NOMO-1 treated with dmso at 0.1 percent for 144 hours (cell line): Measurements from ENCODE around the gene ADGRV1.
"Not testable (repeated sequence)": the region's sequence is repeated elsewhere in the genome, so short reads cannot be mapped to it uniquely, and the experiment has no call there.

Experiments
- DNase-seq: peaks from one replicate; lab custom pipeline; 2025; ENCODE audit not compliant: unreplicated experiment; lab: John Stamatoyannopoulos, UW

The ADGRV1 gene

DNA sequence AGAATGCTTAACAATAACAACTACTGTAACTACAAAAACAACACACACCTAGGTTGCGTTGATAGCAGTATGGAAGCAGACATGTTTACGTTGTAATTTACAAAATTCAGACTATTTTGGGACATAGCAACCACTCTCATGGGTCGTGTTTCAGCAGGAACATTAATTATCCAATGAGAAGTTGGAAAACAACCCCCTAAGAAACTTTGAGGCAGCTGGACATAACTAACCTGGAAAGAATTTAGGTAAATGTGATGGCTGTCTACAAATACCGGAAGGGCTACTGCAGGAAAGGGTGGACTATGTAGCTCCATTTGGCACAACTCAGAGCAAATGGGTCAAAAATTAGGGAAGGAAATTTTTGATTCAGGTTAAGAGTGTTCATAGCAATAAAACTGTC, 409.3 kb downstream of the ADGRV1 start:
- DNase-seq, result no peak

DNA sequence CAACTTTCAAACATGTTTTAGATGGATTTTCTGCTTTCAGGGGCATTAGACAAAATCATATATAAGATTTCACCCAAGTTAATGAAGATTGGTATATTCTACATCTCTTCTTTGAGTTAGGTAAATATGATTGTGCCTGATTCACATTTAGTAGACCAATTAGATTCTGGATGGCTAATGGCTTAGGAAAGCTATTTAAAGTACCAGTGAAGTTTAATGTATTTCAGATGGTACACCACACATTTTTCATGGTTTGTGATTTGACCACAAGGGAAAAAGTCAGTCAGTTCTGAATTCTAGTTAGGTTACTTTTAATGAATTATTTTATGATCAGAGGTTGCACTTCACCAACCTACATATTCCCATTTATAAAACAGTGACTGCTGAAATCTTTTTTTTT, 409.7 kb downstream of the ADGRV1 start:
- DNase-seq, result no peak

DNA sequence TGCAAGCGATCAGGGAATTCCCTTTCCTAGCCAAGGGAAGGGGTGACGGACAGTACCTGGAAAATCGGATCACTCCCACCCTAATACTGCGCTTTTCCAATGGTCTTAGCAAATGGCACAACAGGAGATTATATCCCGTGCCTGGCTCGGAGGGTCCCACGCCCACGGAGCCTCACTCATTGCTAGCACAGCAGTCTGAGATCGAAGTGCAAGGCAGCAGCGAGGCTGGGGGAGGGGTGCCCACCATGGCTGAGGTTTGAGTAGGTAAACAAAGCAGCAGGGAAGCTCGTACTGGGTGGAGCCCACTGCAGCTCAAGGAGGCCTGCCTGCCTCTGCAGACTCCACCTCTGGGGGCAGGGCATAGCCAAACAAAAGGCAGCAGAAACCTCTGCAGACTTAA, 411.3 kb downstream of the ADGRV1 start:
- not testable (repeated sequence) for DNase-seq

DNA sequence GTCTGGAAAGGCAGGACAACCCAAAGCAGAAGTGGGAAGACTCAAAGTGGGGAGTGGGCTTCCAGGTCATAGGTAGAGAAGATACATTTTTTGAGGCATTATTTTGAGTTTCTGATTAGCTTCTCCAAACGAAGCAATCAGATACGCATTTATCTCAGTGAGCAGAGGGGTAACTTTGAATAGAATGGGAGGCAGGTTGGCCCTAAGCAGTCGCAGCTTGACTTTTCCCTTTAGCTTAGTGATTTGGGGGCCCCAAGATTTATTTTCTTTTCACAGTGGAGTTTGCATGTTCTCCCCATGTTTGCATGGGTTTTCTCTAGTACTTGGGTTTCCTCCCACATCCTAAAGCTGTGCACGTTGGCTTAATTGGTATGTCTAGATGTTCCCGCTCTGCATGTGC, 422.6 kb downstream of the ADGRV1 start:
- no peak for DNase-seq

DNA sequence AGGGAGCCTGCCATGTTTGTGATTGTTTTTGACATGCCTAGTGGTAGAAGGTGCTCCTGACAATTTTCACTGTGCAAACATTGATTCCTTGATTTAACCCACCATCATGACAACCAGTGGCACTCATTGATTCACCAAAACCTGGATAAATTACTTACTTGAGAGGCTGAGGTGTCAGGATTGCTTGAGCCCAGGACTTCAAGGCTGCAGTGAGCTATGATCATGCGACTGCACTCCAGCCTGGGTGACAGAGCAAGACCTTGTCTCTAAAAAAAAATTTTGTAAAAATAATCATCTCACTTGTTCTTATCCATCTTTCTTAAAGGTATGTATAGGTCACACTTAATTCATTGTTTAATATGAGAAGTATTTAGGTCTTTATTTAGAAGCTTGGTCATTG, 423.2 kb downstream of the ADGRV1 start:
- no peak for DNase-seq

DNA sequence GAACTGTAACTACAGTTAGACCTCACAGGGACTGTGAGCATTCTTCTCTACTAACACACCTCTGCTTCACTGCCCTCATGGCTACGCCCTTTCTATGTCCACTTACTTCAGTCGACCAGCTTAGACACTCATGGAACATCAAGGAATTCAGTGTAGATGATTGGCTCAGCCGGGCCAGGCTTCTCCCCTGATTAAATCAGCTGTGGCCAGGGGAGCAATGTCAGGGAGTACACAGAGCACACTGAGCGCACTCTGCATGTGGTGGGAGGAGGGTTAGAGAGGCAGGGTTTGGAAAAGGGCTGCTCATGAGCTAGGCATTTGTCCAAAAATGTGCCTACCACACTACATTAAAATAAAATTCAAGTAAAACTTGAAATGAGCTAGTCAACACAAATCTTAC, 424.0 kb downstream of the ADGRV1 start:
- DNase-seq, result no peak

DNA sequence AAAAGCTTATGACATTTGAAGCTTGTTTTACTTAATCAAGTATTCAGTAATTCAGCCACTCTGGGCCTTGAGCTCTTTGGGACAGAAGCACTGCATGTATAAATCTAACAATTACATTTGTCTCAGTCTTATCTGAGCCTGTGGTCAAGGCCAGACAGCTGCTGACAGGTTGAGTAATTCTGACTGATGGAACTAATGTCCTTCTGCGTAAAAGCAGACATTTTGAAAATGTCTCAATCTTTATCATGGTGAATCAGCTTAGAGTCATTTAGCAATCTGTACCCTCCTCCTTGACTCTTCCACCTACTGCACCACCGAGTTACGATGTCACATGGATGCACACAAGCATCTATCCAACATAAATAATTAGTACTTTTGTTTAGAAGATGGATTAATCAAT, 424.6 kb downstream of the ADGRV1 start:
- DNase-seq, result peak; percentile 48

DNA sequence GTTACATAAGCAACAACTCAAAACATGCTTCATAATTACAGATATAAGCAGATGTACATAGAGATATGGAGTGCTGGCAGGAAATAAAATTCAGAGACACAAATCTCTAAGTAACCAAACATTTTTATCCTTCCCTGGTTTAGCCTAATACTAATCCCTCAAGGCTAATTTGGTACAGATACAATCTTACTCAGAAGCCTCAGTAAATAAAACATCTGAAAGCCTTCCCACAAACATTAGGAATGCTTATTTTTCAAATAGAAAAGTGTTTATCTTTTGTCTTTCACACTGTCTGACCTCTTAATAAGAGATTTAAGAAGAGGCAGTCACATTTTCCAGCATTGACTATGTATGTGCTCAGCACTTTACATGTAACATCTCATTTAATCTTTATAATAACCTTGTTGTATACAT, 425.1 kb downstream of the ADGRV1 start:
- DNase-seq, result no peak

DNA sequence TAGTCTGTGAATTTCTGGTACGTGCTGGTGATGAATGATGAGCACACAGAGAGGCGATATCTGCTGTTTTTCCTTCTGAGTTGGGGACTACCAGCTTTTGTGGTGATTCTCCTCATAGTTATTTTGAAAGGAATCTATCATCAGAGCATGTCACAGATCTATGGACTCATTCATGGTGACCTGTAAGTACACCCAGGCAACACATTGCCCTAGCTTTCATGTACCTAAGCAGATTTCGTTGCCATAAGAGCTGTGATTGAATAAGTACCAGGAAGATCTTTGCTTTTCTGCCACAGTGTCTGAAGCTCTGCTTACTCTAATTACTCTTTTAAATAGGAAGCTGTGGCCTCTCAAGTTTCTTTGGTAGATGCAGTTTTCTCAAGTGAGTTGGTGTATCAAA, 426.7 kb downstream of the ADGRV1 start:
- DNase-seq, result no peak

DNA sequence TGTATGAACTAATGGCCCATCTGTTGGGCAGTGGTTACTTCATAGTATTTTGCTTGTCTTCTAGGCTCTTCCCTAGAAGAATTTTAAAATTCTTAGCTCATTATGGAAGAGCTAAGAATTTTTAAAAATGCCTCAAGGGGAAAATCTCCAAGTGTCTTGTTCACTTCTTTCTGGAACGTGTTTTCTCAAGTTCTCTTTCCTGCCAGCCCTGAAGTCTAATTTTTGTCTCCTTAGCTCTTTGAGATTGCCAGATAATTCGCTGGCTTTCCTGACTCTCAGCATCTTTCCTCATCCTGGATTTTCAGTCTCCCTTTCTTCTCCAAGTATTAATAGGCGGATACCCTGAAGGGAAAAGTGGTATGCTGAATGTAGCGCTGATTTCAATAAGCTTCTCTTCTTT, 429.1 kb downstream of the ADGRV1 start:
- no peak for DNase-seq

DNA sequence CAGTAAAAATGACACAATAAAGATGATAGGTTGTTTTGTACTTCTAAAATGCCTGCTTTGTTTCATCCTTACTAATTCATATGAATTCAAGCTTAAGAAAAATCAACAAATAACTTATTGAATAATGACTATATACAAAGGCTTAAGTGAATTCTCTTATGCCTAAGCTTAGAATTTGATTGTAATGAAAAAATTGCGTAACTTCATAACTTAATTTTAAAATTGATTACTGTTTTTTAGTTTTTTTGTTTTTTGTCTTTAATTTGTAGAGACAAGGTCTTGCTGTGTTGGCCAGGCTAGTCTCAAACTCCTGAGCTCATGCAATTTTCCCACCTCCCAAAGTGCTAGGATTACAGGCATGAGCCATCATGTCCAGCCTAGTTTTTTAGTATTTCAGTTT, 432.6 kb downstream of the ADGRV1 start:
- DNase-seq, result no peak

DNA sequence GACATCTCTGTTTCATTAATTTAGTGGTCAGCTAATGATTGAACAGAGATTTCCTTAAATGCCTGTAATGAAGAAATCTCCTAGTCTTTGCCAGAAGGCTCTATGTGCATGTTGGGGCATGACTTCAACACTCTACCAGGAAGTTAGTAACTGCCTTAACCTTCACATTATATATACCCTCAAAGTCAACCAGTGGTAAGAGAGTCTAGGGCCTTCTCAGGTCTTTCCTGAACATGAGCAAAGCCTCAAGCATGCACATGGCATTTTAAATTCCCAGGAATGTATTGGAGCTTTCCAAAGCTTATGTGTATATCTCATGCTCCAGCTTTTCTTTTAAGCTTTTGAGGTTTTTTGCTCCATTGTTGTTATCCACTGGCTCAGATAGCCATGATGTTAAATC, 436.2 kb downstream of the ADGRV1 start:
- DNase-seq, result no peak

DNA sequence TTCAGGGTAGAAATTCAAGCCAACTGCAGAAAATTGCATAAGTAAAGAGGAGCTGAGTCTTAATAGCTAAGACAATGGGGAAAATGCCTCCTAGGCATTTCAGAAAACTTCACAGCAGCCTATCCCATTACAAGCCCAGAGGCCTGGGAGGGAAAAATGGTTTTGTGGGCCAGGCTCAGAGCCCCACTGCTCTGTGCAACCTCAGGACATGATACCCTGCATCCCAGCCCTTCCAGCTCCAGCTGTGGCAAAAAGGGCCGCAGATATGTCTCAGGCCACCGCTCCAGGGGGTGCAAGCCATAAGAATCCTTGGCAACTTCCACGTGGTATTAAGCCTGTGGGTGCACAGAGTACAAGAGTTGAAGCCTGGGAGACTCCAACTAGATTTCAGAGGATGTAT, 437.5 kb downstream of the ADGRV1 start:
- no peak for DNase-seq

DNA sequence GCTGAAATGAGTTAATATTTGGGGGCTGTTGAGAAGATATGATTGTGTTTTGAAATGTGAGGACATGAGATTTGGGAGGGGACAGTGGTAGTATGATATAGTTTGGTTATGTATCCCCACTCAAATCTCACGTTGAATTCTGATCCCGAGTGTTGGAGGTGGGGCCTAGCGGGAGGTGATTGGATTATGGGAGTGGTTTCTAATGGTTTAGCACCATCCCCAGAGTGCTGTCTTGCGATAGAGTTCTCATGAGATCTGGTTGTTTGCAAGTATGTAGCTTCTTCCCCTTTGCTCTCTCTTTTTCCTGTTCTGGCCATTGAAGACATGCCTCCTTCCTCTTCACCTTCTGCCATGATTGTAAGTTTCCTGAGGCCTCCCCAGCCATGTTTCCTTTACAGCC, 438.5 kb downstream of the ADGRV1 start:
- no peak for DNase-seq

DNA sequence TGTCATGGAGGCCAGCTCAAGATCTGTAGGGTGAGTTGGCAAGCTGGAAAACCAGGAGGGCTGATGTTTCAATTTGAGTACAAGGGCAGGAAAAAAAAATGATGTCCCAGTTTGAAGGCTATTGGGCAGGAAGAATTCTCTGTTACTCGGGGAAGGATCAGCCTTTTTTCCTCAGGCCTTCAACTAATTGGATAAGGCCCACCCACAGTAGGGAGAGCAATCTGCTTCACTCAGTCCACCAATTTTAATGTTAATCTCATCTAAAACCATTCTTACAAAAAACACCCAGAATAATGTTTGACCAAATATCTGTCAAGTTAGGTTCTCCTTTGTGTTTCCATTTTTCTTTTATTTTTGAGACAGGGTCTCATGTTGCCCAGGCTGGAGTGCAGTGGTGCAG, 442.1 kb downstream of the ADGRV1 start:
- no peak for DNase-seq

DNA sequence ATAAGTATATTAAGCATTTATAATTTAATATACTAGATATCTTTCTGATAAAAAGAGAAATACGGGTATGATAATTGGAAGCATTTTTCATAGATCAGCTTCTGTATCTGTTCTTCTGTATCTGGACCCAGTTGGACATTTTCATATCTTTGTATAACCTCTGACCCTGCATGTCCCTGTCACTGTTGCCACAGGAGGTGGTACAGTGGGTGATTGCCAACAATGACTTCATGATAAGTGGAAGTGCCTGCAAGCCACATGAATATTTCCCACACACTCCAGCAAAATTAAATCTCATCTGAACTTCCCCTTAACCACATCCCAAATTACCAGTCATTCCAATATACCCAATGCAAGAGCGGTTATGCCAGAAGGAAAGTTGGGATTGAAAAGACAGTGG, 448.1 kb downstream of the ADGRV1 start:
- DNase-seq, result no peak

DNA sequence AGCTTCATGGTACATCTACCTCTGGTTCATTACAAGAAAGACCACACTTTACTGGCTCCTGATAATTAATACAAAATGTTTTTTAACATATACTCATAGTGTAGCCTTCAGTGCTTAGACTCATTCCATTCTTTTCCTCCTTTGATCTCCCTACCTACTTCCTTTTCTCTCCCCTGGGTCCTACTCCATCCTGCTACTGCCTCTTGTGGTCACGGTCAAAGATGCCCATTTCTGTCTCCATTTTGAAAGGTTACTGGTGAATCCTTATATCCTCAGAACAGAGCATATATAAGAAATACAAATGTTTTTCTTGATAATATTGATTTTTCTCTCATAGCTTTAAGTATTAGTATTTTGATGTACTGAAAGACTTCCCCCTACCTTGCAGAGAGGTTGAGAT, 448.7 kb downstream of the ADGRV1 start:
- DNase-seq, result no peak

DNA sequence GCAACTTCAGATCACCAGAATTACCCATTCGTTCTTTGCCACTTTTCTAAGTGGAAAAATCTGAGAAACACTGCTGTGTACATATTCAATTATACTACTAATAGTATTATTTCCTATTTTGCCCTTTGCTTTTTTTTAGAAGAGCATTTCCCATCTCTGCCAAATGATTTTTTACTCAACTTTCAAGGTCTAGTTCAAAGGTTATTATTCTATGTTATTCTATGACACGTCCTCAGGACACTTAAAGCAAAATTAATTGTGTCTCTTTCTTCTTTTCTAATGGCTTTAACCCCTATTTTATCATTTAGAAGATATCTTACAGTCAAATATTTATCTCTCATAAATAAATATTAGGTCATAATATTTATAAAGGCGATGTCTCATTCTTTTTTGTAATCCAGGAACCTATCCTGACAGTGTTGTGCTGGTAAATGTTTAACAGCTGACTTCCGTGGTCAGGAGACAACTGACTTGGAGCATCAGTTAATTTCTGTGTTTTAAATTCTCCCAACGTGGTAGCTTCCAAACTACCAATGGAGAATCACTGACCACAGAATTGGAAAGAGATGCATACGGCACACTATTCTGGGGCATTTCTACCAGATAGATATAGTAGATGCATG, 449.3 kb downstream of the ADGRV1 start:
- DNase-seq, result no peak

DNA sequence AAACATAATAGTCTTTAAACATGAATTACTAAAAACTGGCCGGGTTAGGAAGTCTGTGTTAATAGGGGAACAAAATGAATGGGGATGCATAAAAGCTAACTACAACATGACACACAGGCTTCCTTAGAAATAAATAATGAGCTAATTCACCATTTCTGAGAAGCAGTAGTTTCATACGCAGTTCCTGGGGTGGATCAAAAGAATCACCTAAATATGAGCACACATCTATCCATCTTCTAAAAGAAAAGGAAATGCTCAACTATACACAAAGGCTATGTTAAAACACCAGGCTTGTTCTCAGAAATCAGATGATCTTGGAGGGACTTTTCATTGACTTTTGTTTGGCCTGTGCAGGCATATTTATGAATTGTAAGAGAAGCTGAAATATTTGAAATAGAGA, 451.5 kb downstream of the ADGRV1 start:
- DNase-seq, result no peak

DNA sequence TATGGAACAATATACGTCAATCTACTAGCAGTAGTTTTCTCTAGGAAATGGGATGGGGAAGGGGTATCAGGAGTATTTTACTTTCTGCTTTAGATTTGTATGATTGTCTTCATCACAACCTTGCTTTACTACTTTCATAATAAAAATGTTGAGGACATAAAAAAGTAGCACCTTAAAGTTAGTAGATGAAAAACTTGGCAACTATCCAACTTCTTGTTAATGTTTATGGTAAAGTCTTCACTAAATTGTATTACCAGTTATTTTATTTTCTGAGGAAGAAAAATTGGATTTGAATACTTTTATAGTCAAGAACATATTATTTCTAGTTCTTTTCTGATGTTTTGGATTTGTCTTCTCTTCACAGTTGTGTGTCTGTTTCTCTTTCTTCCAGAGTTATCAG, 452.4 kb downstream of the ADGRV1 start:
- no peak for DNase-seq

DNA sequence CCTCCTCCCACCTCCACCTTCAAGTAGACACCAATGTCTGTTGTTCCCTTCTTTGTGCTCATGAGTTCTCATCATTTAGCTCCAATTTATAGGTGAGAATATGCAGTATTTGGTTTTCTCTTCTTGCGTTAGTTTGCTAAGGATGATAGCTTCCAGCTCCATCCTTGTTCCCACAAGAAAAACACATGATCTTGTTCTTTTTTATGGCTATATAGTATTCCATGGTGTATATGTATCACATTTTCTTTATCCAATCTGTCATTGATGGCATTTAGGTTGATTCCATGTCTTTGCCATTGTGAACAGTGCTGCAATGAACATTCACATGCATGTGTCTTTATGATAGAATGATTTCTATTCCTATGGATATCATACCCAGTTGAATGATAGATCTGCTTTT, 454.3 kb downstream of the ADGRV1 start:
- DNase-seq, result not testable (repeated sequence)

DNA sequence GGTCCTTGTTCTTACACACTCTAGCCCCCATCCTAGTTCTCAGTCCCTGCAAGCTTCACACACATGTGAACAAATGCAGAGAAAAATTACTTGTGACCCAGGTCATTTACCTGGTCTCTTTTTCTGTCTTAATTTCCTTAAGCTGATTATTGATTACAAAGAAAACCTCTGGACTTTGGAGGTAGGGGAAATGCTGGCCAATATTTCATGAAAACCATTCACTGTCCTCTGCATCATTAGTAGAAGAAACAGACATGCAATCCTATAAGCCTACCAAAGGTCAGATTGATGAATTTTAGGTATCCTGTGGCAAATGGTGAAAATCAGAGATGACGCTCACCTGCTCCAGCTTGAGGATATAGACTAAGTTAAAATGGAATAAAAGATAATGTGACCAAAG, 457.7 kb downstream of the ADGRV1 start:
- DNase-seq, result no peak

DNA sequence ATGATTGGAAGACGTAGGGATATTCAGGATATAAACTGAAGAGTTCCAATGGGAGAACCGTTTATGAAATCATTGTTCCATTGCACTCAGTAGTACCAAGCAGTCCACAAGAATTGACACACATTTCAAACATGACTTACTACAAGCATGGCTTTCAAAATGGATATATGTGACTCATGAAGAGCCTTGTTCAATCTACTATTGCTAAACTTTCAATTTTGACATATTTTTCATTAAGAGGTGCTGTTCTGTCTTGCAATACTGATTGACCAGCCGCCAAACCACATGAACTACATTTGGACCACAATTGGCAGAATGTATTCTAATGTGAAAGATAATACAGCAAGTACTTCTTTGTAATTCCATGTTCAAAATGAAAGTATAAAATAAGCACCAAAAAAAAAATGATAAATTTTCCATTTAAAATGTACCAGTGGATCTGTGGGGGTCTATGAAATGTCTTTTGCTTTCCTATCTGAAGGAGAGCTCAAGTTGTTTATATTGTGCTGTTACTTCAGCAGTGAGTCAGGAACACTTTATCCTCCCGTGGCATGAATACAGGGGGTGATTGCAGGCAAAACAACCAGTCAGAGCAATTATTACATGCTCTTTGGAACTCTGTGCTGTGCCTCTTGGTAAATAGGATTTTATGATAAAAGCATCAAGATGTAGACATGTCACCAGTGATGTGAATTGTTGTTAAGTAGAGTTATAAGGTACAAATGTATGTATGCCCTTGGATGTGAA, 458.5 kb downstream of the ADGRV1 start:
- DNase-seq, result no peak
